HepG2 (cell line): ENCODE data around the gene GIMD1. TPM values are rescaled to one million over a fixed set of nuclear protein-coding genes. Genes with fewer than 3 reads are reported as not detected.

ENCODE experiments used
- CBFB ChIP-seq: sonication (generic); formaldehyde crosslinking; IDR thresholded peaks from 2 replicates; pipeline ENCODE4 v1.4.0; 2020; ENCODE audit warnings: missing genetic modification reagents
- HOXA3 ChIP-seq: sonication (generic); formaldehyde crosslinking; IDR thresholded peaks from 2 replicates; pipeline ENCODE4 v1.5.0; 2020; ENCODE audit warnings: missing genetic modification reagents
- KMT2A ChIP-seq: sonication (generic); formaldehyde crosslinking; IDR thresholded peaks from 2 replicates; pipeline ENCODE4 v1.4.0; 2020; ENCODE audit warnings: missing genetic modification reagents
- MEIS1 ChIP-seq: sonication (generic); formaldehyde crosslinking; IDR thresholded peaks from 2 replicates; pipeline ENCODE4 v1.9.0; 2021; ENCODE audit warnings: mild to moderate bottlenecking, missing genetic modification reagents, moderate library complexity, borderline replicate concordance
- MXI1 ChIP-seq: IDR thresholded peaks from 3 replicates; pipeline ENCODE4 v1.6.1; 2012; ENCODE audit warnings: low read depth, low read length, inconsistent platforms, borderline replicate concordance
- NR1H2 ChIP-seq: sonication (generic); formaldehyde crosslinking; IDR thresholded peaks from 2 replicates; pipeline ENCODE4 v1.8.1; 2022; ENCODE audit warnings: low read depth, missing genetic modification reagents, borderline replicate concordance
- SMAD1 ChIP-seq: sonication (generic); formaldehyde crosslinking; IDR thresholded peaks from 2 replicates; pipeline ENCODE4 v1.4.0; 2020; ENCODE audit warnings: missing genetic modification reagents, low read depth, mild to moderate bottlenecking, borderline replicate concordance
- SOX13 ChIP-seq, 3 experiments: fragments of 450-650 bp in 1 of 3; sonication (generic) in 1 of 3; formaldehyde crosslinking in 1 of 3; IDR thresholded peaks in 2 of 3; conservative IDR thresholded peaks in 1 of 3; 2 replicates each; pipeline versions ENCODE4 v1.5.0 to v1.6.1; 2016 to 2020; ENCODE audit warnings: antibody characterized with exemption in 1 of 3, mild to moderate bottlenecking in 1 of 3, missing compliant biosample characterization in 1 of 3, missing genetic modification reagents in 1 of 3, moderate library complexity in 1 of 3
- TCF7 ChIP-seq: sonication (generic); IDR thresholded peaks from 2 replicates; pipeline ENCODE4 v1.6.1; 2016; ENCODE audit warnings: antibody characterized with exemption, low read depth
- ZMAT3 ChIP-seq: sonication (generic); formaldehyde crosslinking; conservative IDR thresholded peaks from 2 replicates; pipeline ENCODE4 v1.7.0; 2021; ENCODE audit warnings: missing genetic modification reagents
- ZNF253 ChIP-seq: sonication (generic); formaldehyde crosslinking; IDR thresholded peaks from 2 replicates; pipeline ENCODE4 v1.8.0; 2022; ENCODE audit warnings: mild to moderate bottlenecking, missing genetic modification reagents, borderline replicate concordance
- ZNF570 ChIP-seq: sonication (generic); formaldehyde crosslinking; IDR thresholded peaks from 2 replicates; pipeline ENCODE4 v1.4.0; 2020; ENCODE audit warnings: mild to moderate bottlenecking, missing genetic modification reagents, borderline replicate concordance
- ZNF703 ChIP-seq: sonication (generic); formaldehyde crosslinking; IDR thresholded peaks from 2 replicates; pipeline ENCODE4 v1.5.1; 2020; ENCODE audit warnings: missing genetic modification reagents, mild to moderate bottlenecking, moderate library complexity, borderline replicate concordance
- ZNF737 ChIP-seq: sonication (generic); formaldehyde crosslinking; IDR thresholded peaks from 2 replicates; pipeline ENCODE4 v1.5.0; 2020; ENCODE audit warnings: missing genetic modification reagents, mild to moderate bottlenecking, borderline replicate concordance
- polyA plus RNA-seq, 8 experiments: library from polyadenylated mRNA; depleted of rRNA in 3 of 8; stranded (reverse) in 7 of 8; unstranded in 1 of 8; fragments of >200 nt; fragmentation: Illumina TruSeq in 4 of 8; extraction: Trizol in 4 of 8; gene quantifications; 2 replicates each; pipeline versions ENCODE4 v1.2.1 to v1.2.3, GENCODE V29; 2011 to 2016; ENCODE audit warnings: low read depth in 4 of 8, missing spikeins in 1 of 8, mixed read lengths in 1 of 8; ENCODE audit not compliant: insufficient read depth in 1 of 8
- total RNA-seq, 5 experiments: library from RNA; depleted of rRNA; stranded (reverse); fragments of >200 nt; fragmentation: Illumina TruSeq; extraction: Trizol; gene quantifications; 2 replicates each; pipeline ENCODE4 v1.2.3, GENCODE V29; 2016; ENCODE audit warnings: low read depth in 1 of 5
- TF ChIP-seq, protein P1 (sequence below): sonication (generic); formaldehyde crosslinking; IDR thresholded peaks from 2 replicates; pipeline ENCODE4 v1.8.0; 2022; ENCODE audit warnings: mild to moderate bottlenecking, missing genetic modification reagents, borderline replicate concordance
- TF ChIP-seq, protein P2 (sequence below): IDR thresholded peaks from 2 replicates; pipeline ENCODE4 v1.6.1; 2016; ENCODE audit warnings: missing biosample characterization, missing genetic modification reagents, low read depth
- TF ChIP-seq, protein P3 (sequence below): sonication (generic); formaldehyde crosslinking; IDR thresholded peaks from 2 replicates; pipeline ENCODE4 v1.4.0; 2020; ENCODE audit warnings: missing genetic modification reagents
- TF ChIP-seq, protein P4 (sequence below), 2 experiments: sonication (generic) in 1 of 2; formaldehyde crosslinking in 1 of 2; IDR thresholded peaks; 2 replicates each; pipeline versions ENCODE4 v1.4.0 to v1.6.1; 2018 to 2020; ENCODE audit warnings: missing genetic modification reagents in 2 of 2, borderline replicate concordance in 1 of 2, low read depth in 1 of 2, mild to moderate bottlenecking in 1 of 2, missing biosample characterization in 1 of 2

The GIMD1 gene
- total and polyA plus RNA-seq, 2 of the 13 experiments (the other 11 are each of a cell fraction or from before 2014, with no cell fraction given) = not detected

DNA sequence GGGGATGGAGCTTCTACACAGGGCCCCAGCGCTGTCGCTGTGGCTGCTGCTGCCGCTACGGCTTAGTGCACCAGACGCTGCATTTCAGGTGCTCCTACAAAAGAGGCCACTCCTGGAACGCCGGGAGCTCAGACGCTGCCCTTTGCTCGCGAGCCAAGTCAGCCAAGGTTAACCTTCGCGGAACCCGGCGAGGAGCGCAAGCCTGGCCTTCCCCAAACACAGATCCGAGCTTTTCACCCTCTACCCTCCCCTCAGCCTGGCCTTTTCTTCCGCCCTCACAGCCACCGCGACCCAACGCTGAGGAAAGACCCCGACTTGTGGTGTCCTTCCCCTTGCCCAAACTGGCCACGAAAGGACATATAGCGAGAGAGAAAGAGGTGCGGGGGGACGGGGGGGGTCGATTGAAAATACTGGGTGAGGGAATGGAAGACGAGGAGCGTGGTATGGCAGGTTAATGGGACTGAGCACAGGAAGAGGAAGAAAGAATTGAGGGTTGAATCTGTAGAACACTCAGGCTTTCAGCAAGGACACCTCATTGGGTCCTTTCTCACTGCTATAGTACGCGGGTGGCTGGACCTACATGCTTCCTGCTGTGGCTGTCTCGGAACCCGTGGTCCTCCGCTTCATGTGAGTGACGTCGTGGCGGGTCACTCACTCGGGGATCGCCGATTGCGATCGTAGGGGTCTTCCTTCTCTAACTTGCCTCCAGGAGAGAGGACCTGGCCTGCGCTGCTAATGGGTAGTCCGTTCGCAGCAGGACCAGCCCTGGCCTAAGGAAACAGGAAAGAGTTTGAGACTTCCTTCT lies 52.4 kb downstream of the GIMD1 start, which contains the start of the genes AIMP1 and TBCK (continued):
- TF ChIP-seq, protein P1, sequence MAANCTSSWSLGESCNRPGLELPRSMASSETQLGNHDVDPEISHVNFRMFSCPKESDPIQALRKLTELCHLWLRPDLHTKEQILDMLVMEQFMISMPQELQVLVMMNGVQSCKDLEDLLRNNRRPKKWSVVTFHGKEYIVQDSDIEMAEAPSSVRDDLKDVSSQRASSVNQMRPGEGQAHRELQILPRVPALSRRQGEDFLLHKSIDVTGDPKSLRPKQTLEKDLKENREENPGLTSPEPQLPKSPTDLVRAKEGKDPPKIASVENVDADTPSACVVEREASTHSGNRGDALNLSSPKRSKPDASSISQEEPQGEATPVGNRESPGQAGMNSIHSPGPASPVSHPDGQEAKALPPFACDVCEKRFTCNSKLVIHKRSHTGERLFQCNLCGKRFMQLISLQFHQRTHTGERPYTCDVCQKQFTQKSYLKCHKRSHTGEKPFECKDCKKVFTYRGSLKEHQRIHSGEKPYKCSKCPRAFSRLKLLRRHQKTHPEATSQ (CRISPR knock-in tag) = 0 out of 2 replicates have a peak, but pooled peaks have one; percentile 18
- TF ChIP-seq, protein P2, sequence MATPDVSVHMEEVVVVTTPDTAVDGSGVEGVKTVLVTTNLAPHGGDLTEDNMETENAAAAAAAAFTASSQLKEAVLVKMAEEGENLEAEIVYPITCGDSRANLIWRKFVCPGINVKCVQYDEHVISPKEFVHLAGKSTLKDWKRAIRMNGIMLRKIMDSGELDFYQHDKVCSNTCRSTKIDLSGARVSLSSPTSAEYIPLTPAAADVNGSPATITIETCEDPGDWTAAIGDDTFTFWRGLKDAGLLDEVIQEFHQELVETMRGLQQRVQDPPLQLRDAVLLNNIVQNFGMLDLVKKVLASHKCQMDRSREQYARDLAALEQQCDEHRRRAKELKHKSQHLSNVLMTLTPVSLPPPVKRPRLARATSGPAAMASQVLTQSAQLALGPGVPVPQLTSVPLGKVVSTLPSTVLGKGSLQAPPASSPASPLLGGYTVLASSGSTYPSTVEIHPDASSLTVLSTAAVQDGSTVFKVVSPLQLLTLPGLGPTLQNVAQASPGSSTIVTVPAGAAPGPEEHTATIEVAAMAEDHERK = no peak
- TF ChIP-seq ZNF703 (CRISPR knock-in tag) = peak; percentile 7; the same call in 1 of the 2 replicates
- TF ChIP-seq ZNF253 (CRISPR knock-in tag) = 0 out of 2 replicates have a peak, but pooled peaks have one; percentile 56
- TF ChIP-seq KMT2A = peak; percentile 83
- TF ChIP-seq, protein P3, sequence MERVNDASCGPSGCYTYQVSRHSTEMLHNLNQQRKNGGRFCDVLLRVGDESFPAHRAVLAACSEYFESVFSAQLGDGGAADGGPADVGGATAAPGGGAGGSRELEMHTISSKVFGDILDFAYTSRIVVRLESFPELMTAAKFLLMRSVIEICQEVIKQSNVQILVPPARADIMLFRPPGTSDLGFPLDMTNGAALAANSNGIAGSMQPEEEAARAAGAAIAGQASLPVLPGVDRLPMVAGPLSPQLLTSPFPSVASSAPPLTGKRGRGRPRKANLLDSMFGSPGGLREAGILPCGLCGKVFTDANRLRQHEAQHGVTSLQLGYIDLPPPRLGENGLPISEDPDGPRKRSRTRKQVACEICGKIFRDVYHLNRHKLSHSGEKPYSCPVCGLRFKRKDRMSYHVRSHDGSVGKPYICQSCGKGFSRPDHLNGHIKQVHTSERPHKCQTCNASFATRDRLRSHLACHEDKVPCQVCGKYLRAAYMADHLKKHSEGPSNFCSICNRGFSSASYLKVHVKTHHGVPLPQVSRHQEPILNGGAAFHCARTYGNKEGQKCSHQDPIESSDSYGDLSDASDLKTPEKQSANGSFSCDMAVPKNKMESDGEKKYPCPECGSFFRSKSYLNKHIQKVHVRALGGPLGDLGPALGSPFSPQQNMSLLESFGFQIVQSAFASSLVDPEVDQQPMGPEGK (CRISPR knock-in tag) = peak; percentile 63
- TF ChIP-seq TCF7 = no peak
- TF ChIP-seq SMAD1 (CRISPR knock-in tag) = 0 out of 2 replicates have a peak, but pooled peaks have one; percentile 29
- TF ChIP-seq ZMAT3 (CRISPR knock-in tag) = peak; percentile 29
- peak; percentile 42; the same call in 1 of the 2 replicates for TF ChIP-seq CBFB (CRISPR knock-in tag)
- peak; percentile 63 for TF ChIP-seq MEIS1
- TF ChIP-seq ZNF570 (CRISPR knock-in tag) = 0 out of 2 replicates have a peak, but pooled peaks have one; percentile 66
- TF ChIP-seq NR1H2 (CRISPR knock-in tag) = peak; percentile 84; the same call in 1 of the 2 replicates
- peak; percentile 49; the same call in 1 of the 2 replicates for TF ChIP-seq HOXA3 (CRISPR knock-in tag)
- TF ChIP-seq SOX13 (IDR thresholded peaks at IDR 0.05) = no peak
- TF ChIP-seq SOX13 (CRISPR knock-in tag; conservative IDR thresholded peaks at IDR 0.05 in 1 of 2, IDR thresholded peaks at IDR 0.05 in 1 of 2) = no peak; a peak in 1 of 4 replicates
- no peak for TF ChIP-seq ZNF737 (CRISPR knock-in tag)
- peak; percentile 78; the same call in 1 of the 3 replicates for TF ChIP-seq MXI1
- TF ChIP-seq, protein P4, sequence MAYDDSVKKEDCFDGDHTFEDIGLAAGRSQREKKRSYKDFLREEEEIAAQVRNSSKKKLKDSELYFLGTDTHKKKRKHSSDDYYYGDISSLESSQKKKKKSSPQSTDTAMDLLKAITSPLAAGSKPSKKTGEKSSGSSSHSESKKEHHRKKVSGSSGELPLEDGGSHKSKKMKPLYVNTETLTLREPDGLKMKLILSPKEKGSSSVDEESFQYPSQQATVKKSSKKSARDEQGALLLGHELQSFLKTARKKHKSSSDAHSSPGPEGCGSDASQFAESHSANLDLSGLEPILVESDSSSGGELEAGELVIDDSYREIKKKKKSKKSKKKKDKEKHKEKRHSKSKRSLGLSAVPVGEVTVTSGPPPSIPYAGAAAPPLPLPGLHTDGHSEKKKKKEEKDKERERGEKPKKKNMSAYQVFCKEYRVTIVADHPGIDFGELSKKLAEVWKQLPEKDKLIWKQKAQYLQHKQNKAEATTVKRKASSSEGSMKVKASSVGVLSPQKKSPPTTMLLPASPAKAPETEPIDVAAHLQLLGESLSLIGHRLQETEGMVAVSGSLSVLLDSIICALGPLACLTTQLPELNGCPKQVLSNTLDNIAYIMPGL (CRISPR knock-in tag; IDR thresholded peaks at IDR 0.05; ENCODE audit: borderline replicate concordance in 1 of 2, low read depth in 1 of 2) = peak; percentile 43 to 82; a peak in 1 of 4 replicates
